Glomerular endothelial cell (primary cell): ENCODE results near the gene ADAT3. TPM values are rescaled to one million over a fixed set of nuclear protein-coding genes. Genes with fewer than 3 reads are reported as not detected.

Experiments used
- DNase-seq: peaks from one replicate; pipeline ENCODE4 v3.0.0-alpha.2; 2011; ENCODE audit warnings: low read depth, low spot score; ENCODE audit errors: extremely low read depth
- total RNA-seq: library from RNA; depleted of rRNA; stranded (reverse); fragments of >200 nt; gene quantifications from 2 replicates; pipeline ENCODE4 v1.2.3, GENCODE V29; 2015

The ADAT3 gene
- total RNA-seq, 1 donor from 2014 or later, result 4.8 TPM

GRCh38 chr19:1955171-1956121 lies 50.2 kb downstream of the ADAT3 start:
- no peak for DNase-seq

- no peak for DNase-seq
These were observed 50.9 kb downstream of the ADAT3 start for GRCh38 chr19:1956122-1956494.

- DNase-seq, result no peak
These were observed 51.8 kb downstream of the ADAT3 start for GRCh38 chr19:1956868-1957492.

- no peak for DNase-seq
These were observed 52.5 kb downstream of the ADAT3 start for GRCh38 chr19:1957562-1958248.

GRCh38 chr19:1959928-1960589 lies 54.9 kb downstream of the ADAT3 start:
- DNase-seq, result no peak

GRCh38 chr19:1961000-1961883 lies 56.0 kb downstream of the ADAT3 start:
- DNase-seq, result no peak

- no peak for DNase-seq
These were observed 57.5 kb downstream of the ADAT3 start for GRCh38 chr19:1962674-1963073.

Other genes starting within 250 kb of the ADAT3 start
- not detected in 2 replicates for gene ONECUT3, start 151.9 kb upstream of the ADAT3 start, total RNA-seq
- 1.5 and 5.1 TPM in 2 replicates for gene ATP8B3, start 93.1 kb upstream of the ADAT3 start, total RNA-seq
- 19.2 and 40.0 TPM in 2 replicates for gene REXO1, start 56.9 kb upstream of the ADAT3 start, total RNA-seq
- gene KLF16, start 41.8 kb upstream of the ADAT3 start, total RNA-seq, result 25.1 and 35.6 TPM in 2 replicates
- gene ABHD17A, start 19.9 kb upstream of the ADAT3 start, total RNA-seq, result 188 and 224 TPM in 2 replicates
- 115 and 140 TPM in 2 replicates for gene SCAMP4, start within 50 bp of the ADAT3 start, total RNA-seq
- gene CSNK1G2, start 35.8 kb downstream of the ADAT3 start, total RNA-seq, result 63.8 and 102 TPM in 2 replicates
- gene BTBD2, start 110.3 kb downstream of the ADAT3 start, total RNA-seq, result 80.6 and 82.3 TPM in 2 replicates
- gene MKNK2, start 145.8 kb downstream of the ADAT3 start, total RNA-seq, result 113 TPM in 2 replicates
- gene MOB3A, start 190.9 kb downstream of the ADAT3 start, total RNA-seq, result 60.3 and 72.4 TPM in 2 replicates
- 0.99 and 6.6 TPM in 2 replicates for gene IZUMO4, start 191.5 kb downstream of the ADAT3 start, total RNA-seq
- gene AP3D1, start 246.2 kb downstream of the ADAT3 start, total RNA-seq, result 128 and 195 TPM in 2 replicates